Stimulated activated CD4-positive, alpha-beta T cell treated with anti-CD3 and anti-CD28 coated beads, Interleukin-1b, Interleukin-23, amount 100 ng/mL, for 24 hours (primary cell): ENCODE measurements around the gene CUX1.
"Not testable (repeated sequence)": the region's sequence is repeated elsewhere in the genome, so short reads cannot be mapped to it uniquely, and the experiment has no call there.

Experiments used
- DNase-seq, 4 experiments: peaks; one replicate each; pipeline ENCODE4 v3.0.0-alpha.2; 2020; ENCODE audit warnings: low read depth in 4 of 4, low spot score in 1 of 4

CUX1 gene

DNA sequence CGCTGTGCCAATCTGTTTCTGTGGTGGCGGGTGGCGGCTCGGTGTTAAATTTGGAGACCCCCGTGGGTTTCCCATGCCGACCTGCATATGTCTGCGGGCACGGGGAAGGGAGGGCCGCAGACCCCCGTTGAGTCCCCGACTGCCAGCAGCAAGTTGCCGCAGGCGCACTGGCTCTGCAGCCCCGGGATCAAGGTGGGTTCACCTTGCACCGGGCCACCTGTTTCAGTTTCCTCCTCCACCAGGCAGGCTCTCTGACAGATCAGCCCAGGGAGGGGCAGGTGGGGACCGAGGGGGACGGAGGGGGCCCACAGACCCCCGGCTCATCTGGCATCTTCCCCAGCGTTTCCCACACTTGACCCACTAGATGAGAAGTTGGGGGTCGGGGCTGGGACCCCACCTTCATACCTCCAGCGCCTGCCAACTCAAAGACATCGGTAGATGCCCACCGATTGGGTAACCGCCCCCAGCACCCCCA is 95.9 kb downstream of the CUX1 start:
- no peak for DNase-seq

DNA sequence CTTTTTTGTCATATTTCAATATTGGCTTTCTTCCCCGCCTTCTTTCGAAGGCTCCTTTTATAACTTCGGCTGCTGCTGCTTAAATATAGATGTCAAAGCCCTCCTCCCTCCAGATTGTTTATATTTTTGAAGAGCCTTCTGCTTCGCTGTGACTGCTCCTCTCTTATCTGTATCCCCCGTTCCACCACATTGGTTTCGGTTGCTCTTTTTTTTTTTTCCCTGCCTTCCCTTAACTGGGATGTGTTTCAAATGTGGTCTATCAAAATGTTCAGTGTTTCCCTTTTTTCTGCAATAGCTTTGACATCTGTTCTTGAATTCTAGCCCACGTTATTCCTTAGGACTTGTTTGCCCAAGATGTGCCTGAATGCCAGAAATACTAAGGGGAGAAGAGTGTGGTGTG is 96.4 kb downstream of the CUX1 start:
- no peak for DNase-seq

DNA sequence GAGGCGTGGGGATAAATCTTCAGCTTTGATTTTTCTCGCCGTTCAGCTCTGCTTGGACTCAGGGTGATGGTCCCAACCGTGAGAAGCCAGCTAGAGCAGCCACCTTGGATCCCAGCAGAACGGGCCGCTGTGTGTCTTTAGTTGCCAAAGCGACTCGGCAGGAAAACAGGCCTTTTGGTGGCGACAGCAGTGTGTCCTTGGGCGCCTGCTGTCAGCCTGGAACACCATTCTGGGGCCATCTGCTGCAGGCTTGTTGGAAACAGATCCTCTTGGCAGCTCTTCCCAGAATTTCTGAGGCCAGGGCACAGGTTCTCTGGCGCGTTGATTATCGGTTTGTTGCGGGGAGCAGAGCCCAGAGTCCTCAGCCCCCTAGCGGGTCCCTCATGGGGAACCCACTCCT is 97.6 kb downstream of the CUX1 start:
- DNase-seq: no peak

DNA sequence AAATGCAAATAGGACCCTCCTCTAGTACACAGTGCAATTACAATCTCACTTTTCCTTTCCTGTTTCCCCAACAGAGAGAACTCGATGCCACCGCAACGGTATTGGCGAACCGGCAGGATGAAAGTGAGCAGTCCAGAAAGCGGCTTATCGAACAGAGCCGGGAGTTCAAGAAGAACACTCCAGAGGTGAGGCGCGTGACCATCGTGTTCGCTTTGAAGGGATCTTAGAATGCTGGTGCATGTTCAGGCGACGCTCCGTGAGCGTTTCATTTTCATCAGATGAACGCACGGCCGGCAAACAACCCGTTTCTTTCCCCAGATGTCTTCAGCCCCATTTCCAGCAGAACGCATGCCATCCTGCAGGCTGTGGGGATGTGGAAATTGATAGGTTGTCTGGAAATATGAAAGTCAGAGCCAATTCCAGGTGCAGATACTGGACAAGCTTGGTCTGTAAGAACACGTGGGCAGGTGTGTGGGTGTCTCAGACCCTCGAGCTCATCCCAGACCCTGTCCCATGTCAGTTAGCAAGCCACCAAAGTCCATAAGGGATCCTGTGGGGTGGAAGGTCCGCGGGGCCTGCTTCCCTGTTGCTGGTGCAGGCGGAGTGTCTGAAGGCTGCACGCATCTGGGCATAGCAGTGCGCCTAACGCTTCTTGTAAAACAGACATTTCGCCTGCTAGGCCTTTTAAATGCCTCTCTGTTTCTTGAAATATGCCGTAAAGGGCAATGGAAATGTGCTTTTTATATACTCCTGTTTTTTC is 98.8 kb downstream of the CUX1 start:
- DNase-seq: no peak

DNA sequence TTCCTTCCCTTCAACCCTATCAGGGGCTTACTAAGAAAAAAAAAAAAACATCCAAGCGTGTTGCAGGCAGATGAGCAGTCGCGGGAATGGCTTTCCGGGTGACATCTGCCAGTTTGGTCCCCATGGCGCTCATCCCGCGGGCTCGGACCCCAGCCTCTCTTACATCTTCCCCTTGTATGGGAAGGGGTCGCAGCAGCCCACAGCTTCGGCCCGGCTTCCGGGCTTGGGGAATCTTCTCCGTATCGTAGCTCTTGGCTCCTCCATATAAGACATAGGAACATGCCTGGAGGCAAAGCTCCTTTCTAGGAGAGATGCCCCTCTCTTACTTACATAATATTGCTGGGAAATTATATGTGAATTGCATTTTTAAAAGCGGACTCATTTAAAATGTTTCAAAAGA is 99.5 kb downstream of the CUX1 start:
- no peak for DNase-seq

DNA sequence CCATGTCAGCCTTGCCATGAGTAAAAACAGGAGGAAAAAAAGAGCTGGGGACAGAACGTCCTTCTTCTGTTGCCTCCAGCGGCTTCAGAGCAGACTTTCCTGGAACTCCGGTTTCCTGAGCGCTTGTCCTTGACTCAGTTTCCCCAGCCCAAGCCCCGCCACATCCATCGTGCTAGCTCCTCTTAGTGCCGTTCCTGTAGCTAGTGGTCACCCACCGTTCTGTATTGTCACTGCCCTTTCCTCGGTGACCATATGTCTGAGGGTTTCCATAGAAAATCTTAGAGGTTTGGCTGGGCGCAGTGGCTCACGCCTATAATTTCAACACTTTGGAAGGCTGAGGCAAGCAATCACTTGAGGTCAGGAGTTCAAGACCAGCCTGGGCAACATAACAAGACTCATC is 100.1 kb downstream of the CUX1 start:
- no peak for DNase-seq

DNA sequence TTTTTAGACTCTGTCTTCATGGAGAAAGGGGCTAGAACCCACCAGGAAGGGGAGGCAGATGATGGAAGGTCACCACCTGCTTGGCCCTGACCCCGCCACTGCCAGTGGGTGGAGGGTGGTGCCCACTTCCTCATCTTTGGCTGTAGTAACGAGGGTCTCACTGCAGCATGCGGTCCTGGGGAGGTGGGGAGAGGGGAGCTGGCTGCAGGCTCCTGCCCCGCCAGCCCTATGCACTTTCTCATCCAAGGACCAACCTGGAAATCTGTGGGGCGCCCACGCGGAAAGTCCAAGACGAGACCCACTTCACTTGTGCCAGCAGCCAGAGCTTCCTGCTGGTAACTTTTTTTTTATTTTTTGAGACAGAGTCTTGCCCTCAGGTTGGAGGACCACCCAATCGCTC is 101.0 kb downstream of the CUX1 start:
- DNase-seq: no peak

DNA sequence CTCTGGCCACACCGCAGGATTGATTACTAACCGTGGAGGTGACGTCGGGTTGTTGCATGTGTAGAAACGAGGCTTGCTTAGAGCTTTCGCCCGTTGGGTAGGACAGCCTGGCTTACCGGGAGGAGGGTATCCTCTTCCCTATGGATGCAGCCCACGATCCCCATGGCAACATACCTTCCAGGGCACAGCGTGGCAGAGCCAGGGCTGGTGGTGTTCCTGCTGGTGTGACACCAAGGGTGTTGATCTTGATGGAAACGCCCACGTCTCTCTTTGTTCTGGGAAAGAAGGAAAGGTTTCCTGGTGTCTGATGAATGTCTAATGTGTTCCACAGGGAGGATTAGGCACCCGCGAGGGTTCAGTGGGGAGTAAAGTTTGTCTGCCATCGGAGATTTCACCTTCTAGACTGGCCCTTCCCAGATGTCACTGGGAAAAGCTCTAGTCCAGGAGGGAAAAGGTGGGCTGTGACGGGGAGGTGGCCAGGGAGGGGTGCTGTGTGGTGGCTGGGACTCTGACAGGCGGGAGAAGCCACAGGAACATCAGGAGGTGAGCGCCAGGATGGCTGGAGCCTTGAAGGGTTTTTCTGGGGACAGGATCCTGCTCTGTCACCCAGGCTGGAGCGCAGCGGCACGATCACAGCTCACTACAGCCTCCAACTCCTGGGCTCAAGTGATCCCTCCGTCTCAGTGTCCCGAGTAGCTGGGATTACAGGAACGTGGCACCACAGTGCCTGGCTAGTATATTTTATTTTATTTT is 102.1 kb downstream of the CUX1 start:
- DNase-seq: no peak

DNA sequence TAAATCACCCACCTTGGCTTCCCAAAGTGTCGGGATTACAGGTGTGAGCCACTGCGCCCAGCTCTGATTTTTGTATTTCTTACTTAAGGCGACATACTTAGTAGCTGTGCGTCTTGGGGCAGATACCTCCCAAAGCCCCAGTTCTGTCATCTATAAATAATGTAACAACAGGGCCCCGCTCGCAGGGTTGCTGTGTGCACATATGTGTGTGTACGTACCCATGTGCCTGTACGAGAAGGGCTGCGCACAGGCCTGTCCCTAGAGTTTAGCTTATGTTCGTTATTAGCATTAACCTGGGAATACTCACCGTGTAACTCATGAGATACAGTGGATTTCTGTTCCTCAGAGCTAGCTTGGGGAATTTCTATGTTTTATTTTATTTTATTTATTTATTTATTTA is 103.6 kb downstream of the CUX1 start:
- DNase-seq: no peak

DNA sequence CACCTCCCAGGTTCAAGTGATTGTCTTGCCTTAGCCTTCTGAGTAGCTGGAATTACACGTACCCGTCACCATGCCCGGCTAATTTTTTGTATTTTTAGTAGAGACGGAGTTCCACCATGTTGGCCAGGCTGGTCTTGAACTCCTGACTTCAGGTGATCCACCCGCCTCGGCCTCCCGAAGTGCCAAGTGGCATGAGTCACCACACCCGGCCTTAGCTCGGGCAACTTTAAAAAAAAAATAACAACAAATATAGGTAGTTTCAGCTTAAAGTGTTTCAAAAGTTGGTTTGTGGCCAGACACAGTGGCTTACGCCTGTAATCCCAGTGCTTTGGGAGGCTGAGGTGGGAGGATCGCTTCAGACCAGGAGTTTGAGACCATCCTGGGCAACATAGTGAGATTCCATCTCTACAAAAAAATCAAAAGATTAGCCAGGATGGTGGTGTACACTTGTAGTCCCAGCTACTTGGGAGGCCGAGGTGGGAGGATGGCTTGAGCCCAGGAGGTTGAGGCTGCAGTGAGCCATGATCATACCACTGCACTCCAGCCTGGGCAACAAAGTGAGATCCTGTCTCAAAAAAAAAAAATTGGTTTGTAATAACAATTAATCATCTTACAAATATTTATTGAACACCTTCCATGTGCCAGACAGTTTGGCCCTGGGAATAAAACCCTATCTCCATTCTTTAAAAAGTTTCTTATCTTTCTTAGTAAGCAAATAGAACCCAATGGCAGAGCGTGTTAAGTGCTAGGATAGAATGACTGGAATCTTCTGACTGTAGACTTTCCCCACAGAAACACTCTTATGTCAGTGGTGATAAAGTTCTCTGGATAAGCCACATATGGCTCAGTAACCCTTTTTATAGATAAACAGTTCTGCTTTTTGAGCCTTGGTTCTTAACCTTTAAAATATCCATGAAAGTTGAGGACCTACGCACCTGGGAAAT is 104.4 kb downstream of the CUX1 start:
- not testable (repeated sequence) for DNase-seq

DNA sequence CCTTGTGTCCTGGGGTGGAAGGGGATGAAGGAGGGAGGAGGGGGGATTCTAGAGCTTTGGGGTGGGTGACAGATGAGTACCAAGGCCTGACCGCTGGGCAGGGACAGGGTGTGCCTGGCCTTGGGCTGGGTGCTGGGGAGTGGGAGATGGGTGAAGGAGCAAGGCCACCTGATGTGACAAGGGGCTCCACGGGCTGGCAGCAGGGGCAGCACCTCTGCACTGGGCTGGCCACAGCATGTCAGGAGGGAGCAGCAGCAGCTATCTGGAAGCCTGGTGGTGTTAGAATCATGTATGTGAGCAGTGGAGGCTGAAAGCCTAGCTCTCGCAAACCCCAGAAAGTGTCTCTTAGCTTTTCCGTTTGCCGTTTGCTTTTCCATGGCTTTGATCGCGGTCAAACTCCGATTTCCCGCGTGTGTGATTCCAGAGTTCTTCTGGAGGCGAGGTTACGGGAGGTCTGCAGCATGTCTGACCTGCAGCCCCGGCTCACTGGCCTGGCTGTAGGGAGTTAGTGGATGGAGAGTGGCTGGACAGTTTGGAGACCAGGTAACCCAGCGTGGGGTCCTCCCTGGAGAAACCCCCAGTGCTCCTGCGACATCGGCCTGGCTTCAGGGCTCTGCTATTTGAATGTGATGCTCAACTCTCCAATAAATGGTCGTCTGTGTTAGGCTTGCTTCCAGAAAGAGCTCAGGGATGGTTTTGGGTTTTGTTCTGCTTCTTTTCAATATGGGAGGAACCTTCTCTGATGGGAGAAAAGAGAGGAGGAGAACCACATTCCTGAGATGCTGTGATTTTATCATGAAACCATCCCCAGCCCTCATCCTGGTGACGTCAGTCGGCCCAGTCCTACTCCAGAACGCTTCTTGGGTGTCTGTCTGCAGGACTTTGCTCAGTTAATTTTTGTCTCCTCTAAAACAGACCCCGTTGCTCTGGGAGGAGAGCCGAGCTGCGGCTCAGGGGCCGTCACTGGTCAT is 105.5 kb downstream of the CUX1 start:
- DNase-seq: no peak

DNA sequence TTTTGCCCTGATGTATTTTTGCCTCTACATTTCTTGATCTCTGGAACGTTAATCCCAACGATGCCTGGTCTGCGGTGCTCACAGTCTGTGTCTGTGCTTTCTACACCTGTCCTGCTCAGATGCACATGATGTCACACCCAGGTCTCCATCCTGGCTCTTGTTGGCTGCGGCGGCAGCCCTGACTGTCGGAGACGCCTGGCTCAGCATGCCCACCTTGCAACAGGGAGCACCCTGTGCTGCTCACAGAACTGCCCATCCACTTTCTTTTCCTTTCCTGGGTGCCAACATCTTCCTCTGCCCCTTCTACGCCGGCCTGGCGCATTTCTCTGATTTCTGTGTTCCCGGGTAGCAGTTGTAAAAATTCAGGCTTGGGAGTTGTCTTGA is 106.2 kb downstream of the CUX1 start:
- DNase-seq: no peak

DNA sequence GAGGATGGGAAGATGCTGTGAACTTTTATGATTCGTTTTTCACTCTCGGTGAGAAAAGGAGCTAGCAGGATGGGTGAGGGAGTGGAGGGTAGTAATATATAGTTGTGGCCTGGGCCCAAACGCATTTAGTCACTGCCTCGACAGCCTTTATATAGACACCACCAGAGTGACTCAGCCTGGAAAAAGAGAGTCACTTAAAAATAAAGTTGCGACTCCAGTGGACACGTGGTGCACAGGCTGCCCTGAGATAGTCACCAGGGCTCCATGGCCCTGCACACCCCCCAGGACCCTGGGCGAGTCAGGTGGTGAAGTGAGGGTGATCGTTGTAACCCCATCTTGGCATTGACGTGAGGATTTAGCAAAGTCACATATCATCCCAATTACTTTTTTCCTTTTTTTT is 106.7 kb downstream of the CUX1 start:
- peak in 1 of 4 experiments; percentile 4 for DNase-seq

DNA sequence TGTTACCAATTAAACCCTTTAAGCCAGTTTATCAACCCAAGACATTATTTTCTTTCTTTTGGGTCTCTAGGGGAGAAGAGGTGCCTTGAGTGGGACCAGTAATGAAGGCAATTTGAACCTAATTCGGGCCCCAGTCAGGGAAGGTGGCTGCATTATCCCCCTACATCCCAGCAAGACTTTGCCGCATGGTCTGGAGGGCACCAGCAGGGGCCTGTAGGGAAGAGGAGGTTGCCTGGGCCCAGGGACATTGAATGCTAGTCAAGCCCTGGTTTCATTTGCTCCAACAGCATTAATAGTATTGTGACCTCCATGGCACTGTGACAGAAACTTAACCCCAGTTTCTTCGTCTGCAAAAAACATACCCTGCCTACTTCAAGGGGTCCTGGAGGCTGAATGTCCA is 108.8 kb downstream of the CUX1 start:
- DNase-seq: no peak

DNA sequence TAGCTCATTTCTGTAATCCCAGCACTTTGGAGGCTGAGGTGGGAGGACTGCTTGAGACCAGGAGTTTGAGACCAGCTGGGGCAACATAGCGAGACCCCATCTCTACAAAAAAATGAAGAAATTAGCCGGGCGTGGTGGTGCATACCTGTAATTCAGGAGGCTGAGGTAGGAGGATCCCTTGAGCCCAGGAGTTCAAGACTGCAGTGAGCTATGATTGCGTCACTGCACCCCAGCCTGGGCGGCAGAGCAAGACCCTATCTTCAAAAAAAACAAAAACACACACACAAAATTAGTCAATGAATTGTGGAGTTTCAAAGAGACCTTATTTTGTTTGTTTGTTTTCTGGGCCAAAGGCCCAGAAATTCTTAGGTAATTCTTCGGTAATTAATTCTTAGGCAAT is 110.0 kb downstream of the CUX1 start:
- DNase-seq: no peak

DNA sequence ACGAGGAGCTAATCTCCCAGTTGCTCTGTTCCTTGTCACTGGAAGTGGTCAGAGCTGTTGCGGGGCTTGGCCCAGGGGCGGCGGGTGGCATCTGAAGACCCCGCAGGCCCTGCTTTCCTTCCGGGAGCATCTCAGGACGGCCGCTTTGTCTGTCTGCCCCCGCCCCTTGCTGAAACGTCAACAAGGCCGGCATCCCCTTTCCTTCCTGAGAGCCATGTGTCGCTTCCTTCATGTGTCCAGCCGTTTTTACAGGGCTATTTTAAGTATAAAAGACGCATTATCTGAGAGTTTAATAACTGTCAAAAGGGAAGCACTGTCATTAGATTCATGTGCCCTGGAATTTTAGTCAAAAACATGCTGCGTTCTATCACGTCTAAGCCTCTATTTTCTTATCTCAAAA is 110.4 kb downstream of the CUX1 start:
- no peak for DNase-seq

DNA sequence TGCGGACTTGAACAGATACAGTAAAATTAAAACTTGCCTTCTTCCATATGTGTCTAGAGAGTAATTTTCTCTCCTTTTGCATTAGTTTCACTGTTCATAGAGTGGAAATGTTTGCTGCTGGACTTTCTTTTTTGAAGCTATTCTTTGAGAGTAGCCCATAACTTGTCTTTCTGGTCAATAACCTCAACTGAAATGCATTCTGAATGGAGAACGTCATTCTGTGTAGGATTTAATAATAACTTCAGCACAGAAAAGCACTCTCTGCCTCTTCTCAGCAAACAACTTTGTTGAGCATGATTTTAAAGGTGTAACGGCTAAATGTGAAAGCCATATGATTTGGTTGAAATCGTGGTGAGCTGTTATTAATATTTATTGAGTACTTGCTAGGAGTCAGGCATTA is 111.8 kb downstream of the CUX1 start:
- no peak for DNase-seq

DNA sequence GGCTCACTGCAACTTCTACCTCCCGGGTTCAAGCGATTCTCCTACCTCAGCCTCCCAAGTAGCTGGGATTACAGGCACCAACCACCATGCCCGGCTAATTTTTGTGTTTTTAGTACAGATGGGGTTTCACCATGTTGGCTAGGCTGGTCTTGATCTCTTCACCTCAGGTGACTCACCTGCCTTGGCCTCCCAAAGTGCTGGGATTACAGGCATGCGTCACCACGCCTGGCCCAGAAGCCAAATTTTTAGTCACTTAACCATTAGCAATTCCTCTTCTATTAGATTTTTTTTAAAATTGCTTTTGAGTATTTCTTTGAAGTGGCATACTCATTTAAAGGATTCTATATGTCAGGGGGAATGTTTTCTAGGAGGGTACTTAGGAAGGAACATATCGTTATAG is 112.5 kb downstream of the CUX1 start:
- DNase-seq: not testable (repeated sequence)

DNA sequence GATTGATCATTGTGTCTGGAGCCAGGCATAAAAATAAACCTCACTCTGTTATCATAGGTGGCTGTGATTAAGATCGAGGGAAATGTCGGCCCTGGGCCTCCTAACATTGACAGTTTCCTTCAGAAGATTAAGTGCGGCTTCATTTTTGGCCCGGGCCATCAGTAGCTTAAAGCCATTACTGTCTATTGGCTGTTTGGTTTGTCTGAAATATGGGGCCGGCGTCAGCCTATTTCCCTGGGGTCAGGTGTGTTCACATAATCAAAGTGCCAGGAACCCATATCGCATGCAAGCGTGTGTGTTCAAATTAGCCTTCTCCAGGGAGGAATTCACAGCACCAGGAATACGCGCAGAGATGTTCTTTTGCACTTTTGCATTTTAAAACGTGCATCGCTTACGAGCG is 114.7 kb downstream of the CUX1 start:
- DNase-seq: no peak

DNA sequence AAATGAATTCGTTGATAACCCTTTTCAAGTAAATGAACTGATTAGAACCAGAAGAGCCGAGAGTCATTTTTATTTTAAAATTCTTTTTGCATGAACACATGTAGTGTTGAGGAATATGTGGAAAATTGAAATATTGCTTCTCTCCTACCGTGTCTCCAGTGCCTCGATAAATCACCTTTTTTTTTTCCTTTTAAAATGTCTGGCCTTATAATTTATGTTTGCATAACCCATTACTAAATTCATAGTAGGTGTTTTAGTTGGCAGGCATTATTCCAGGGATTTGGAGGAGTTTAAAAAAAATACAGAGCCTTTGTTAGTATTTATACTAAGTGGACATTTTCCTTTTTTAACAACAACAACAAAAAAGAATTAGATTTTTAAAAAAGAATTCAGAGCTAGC is 115.6 kb downstream of the CUX1 start:
- DNase-seq: no peak
